Stimulated activated CD4-positive, alpha-beta T cell treated with anti-CD3 and anti-CD28 coated beads, Interleukin-1b, Interleukin-23, amount 100 ng/mL, for 1 hour (primary cell): ENCODE measurements around the gene DLG2.

Experiments used
- DNase-seq, 2 donors: peaks; one replicate each; pipeline ENCODE4 v3.0.0-alpha.2; 2020; ENCODE audit warnings: low read depth in 2 of 2

Gene DLG2

GRCh38 chr11:83682611-83682973 is 1944.6 kb downstream of the DLG2 start:
- DNase-seq, result no peak

- DNase-seq, result no peak
Observed at GRCh38 chr11:83681906-83682610, 1945.1 kb downstream of the DLG2 start.

GRCh38 chr11:83681031-83681781 is 1945.9 kb downstream of the DLG2 start:
- no peak for DNase-seq

GRCh38 chr11:83680321-83680720 is 1946.8 kb downstream of the DLG2 start:
- DNase-seq, result no peak

GRCh38 chr11:83678831-83679584 is 1948.1 kb downstream of the DLG2 start:
- DNase-seq, result no peak

- no peak for DNase-seq
Observed at GRCh38 chr11:83677730-83678129, 1949.4 kb downstream of the DLG2 start.

GRCh38 chr11:83676056-83676601 is 1951.0 kb downstream of the DLG2 start:
- DNase-seq, result no peak

GRCh38 chr11:83674102-83674896 is 1952.8 kb downstream of the DLG2 start:
- no peak for DNase-seq

- DNase-seq, result no peak
Observed at GRCh38 chr11:83671289-83671688, 1955.9 kb downstream of the DLG2 start.

GRCh38 chr11:83666149-83666548 is 1961.0 kb downstream of the DLG2 start:
- DNase-seq, result no peak

- no peak for DNase-seq
Observed at GRCh38 chr11:83663988-83664387, 1963.2 kb downstream of the DLG2 start.

- no peak for DNase-seq
Observed at GRCh38 chr11:83663446-83663845, 1963.7 kb downstream of the DLG2 start.

GRCh38 chr11:83662494-83662893 is 1964.7 kb downstream of the DLG2 start:
- DNase-seq, result no peak

GRCh38 chr11:83661491-83662350 is 1965.4 kb downstream of the DLG2 start:
- DNase-seq, result no peak

- no peak for DNase-seq
Observed at GRCh38 chr11:83659466-83659865, 1967.7 kb downstream of the DLG2 start.

- no peak for DNase-seq
Observed at GRCh38 chr11:83656796-83657330, 1970.3 kb downstream of the DLG2 start.

- no peak for DNase-seq
Observed at GRCh38 chr11:83655976-83656375, 1971.2 kb downstream of the DLG2 start.

- no peak for DNase-seq
Observed at GRCh38 chr11:83649528-83649855, 1977.7 kb downstream of the DLG2 start.

GRCh38 chr11:83648610-83649527 is 1978.3 kb downstream of the DLG2 start:
- no peak for DNase-seq
